GM18951 (cell line): Measurements from ENCODE around the gene ZBTB7C.

ENCODE experiments used
- POLR2A ChIP-seq: IDR thresholded peaks from 4 replicates; pipeline ENCODE4 v1.6.1; 2011; ENCODE audit warnings: mild to moderate bottlenecking; ENCODE audit not compliant: insufficient read length, insufficient read depth; ENCODE audit errors: extremely low read depth
- in situ Hi-C: fragments of 300-500 bp; cut with MboI; formaldehyde crosslinking; loops from one replicate; pipeline ENCODE4 v1.12.0; 2022; ENCODE audit warnings: low sequenced_read_pairs, mixed read lengths, inconsistent platforms; ENCODE audit not compliant: unreplicated experiment

ZBTB7C gene

GRCh38 chr18:48228841-48229240 lies 180.3 kb downstream of the ZBTB7C start:
- TF ChIP-seq POLR2A, result no peak
- in situ Hi-C loops, result no loop called here

- TF ChIP-seq POLR2A, result no peak
- in situ Hi-C loops, result no loop called here
Measured at GRCh38 chr18:48228301-48228715, 180.9 kb downstream of the ZBTB7C start.

- TF ChIP-seq POLR2A, result no peak
- in situ Hi-C loops, result no loop called here
Measured at GRCh38 chr18:48227206-48227605, 182.0 kb downstream of the ZBTB7C start.

DNA sequence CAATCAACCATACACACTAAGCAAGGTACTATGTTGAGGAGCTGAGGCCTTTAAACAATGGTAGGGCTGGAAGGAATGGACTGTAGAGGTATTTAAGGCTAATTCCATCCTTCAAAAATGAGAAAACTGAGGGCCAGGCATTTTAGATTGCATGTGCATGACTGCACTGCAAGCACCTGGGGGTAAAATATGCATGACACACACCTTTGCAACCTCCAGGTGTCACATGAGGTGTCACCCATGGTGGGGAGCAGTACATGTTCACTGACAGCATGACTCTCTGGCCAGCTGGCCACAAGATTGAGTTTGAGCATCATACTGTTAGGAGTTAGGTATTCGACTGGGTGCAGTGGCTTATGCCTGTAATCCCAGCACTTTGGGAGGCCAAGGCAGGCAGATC lies 182.8 kb downstream of the ZBTB7C start:
- in situ Hi-C loops, result no loop called here
- TF ChIP-seq POLR2A, result no peak

- no peak for TF ChIP-seq POLR2A
- in situ Hi-C loops, result no loop called here
Measured at GRCh38 chr18:48222118-48222517, 187.1 kb downstream of the ZBTB7C start.

DNA sequence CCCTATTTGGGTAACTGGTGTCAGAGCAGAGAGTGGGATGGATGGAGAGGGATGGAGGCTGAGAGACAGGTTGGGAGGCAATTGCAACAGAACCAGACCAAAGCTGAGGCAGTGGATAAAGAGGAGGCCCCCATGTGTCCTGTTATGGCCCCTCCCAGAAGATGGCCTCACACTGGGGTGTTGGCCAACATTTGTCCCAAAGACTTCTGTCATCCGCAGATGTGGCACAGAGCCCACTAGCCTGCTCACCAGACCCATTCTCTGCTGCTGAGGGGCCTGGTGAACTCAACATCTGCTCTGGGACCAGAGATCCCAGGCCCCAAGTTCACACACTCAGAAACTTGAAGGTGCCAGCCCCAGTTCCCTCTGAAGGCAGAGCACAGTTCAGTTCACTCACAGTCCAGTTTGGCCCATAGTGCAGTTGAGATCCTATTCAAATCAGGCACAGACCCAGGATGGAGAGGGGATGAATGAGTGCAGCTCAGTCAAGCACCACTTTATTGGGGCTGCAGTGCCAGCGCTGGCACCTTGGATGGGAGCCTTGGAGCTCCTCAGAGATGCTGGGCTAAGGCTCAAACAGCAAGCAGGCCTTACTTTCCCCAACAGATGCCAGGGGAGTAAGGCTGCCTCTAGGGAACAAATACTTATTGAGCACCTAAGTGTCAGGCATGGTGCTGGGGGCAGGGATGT lies 189.2 kb downstream of the ZBTB7C start:
- in situ Hi-C loops, result no loop called here
- TF ChIP-seq POLR2A, result no peak

DNA sequence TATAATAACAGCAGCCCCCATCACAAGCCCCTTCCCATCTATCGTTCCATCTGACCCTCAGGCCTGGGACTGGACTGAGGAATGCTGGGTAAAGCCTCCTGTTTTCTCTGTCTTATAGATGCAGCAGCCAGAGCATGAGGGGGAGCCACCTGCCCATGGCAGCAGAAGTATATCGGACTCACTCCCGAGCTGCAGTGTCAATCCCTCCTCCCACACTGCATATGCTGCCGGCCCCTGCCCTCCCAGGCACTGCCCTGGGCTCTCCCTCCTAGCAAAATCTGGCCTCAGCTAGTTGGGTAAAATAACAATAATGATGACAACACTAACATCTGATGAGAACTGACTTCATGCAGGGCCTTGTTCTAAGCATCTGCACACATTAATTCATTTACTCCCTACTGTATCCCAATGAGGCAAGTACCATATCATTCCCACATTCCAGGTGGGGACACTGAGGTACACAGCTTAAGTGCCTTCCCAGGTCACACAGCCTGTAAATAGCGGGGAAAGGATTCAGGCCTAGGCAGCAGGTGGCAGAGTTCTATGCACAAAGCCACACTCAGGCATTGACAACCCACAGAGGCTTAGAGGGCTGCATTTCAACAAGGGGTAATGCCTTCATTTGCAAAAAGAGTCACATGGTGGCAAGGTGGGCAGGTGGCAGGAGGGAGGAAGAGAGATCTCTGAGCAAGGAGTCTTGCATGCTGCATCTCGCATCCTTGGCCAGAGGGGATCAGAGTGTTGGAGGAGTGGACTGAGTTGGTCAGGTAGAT lies 190.0 kb downstream of the ZBTB7C start:
- in situ Hi-C loops, result no loop called here
- no peak for TF ChIP-seq POLR2A

GRCh38 chr18:48218285-48219022 lies 190.7 kb downstream of the ZBTB7C start:
- in situ Hi-C loops, result no loop called here
- no peak for TF ChIP-seq POLR2A

- in situ Hi-C loops, result no loop called here
Measured at GRCh38 chr18:48217258-48218250, 191.6 kb downstream of the ZBTB7C start.

DNA sequence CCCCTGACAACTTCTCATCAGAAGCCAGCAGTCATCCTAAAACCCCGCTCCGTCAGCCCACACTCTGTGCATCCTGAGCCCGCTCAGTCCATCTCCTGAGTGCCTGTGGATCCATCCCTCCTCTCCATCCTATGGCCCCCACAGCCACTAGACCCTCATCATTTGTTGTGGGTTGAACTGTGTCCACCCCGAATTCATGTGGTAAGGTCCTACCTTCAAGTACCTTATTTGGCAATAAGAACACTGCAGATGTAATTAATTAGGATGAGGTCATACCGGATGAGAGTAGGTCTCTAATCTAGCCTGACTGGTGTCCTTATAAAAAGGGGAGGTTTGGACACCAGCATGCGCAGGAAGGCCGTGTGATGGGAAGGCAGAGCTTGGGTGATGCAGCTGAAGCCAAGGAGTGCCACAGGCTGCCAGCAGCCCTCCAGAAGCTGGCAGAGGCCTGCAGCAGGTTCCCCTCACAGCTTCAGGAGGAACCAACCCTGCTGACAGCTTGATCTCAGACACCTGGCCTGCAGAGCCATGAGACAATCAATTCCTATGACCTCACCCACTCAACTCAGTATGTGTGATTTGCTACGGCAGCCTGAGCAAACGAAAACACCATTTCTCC lies 192.4 kb downstream of the ZBTB7C start:
- in situ Hi-C loops, result no loop called here
- no peak for TF ChIP-seq POLR2A

More at GRCh38 chr18:48217258-48218250, 191.6 kb downstream of the ZBTB7C start:
- TF ChIP-seq POLR2A, result no peak

- in situ Hi-C loops, result no loop called here
- TF ChIP-seq POLR2A, result no peak
Measured at GRCh38 chr18:48215876-48216638, 193.1 kb downstream of the ZBTB7C start.
